Fibroblast of mammary gland (primary cell): ENCODE data around the gene SHROOM2.

Source experiments
- DNase-seq: peaks from one replicate; pipeline ENCODE4 v3.0.0-alpha.2; 2010; ENCODE audit warnings: low read depth
- H3K4me3 ChIP-seq: 2 replicates; pipeline ENCODE4 v1.5.1; 2011; ENCODE audit warnings: low read depth, mild to moderate bottlenecking, low read length, moderate library complexity; ENCODE audit not compliant: control insufficient read depth
- TF ChIP-seq, protein P1 (sequence below): conservative IDR thresholded peaks from 2 replicates; pipeline ENCODE4 v1.5.1; 2011; ENCODE audit warnings: low read depth, low read length, inconsistent platforms; ENCODE audit not compliant: control insufficient read depth, insufficient read depth

Gene SHROOM2

DNA sequence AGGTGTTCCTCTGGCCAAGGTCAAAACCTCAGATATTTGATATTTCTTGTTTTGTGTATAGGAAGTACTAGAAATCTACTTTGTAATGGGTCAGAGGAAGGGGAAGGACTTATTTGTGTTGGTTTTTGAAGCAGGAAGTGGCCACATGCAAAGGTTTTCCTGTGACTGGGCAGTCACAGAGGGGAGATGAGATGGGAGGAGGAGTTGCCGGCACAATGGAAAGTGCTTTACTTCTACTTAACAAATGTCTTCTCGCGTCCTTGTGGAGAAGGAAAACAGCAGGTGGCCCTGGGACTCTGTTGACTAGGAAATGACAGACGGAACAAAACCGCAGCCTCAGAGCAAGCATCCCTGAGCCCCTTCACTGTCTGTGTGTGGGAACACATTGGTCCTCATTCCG, 46.6 kb downstream of the SHROOM2 start:
- H3K4me3 ChIP-seq, result no peak overlapping the region
- DNase-seq, result no peak
- TF ChIP-seq, protein P1, sequence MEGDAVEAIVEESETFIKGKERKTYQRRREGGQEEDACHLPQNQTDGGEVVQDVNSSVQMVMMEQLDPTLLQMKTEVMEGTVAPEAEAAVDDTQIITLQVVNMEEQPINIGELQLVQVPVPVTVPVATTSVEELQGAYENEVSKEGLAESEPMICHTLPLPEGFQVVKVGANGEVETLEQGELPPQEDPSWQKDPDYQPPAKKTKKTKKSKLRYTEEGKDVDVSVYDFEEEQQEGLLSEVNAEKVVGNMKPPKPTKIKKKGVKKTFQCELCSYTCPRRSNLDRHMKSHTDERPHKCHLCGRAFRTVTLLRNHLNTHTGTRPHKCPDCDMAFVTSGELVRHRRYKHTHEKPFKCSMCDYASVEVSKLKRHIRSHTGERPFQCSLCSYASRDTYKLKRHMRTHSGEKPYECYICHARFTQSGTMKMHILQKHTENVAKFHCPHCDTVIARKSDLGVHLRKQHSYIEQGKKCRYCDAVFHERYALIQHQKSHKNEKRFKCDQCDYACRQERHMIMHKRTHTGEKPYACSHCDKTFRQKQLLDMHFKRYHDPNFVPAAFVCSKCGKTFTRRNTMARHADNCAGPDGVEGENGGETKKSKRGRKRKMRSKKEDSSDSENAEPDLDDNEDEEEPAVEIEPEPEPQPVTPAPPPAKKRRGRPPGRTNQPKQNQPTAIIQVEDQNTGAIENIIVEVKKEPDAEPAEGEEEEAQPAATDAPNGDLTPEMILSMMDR, result no peak

DNA sequence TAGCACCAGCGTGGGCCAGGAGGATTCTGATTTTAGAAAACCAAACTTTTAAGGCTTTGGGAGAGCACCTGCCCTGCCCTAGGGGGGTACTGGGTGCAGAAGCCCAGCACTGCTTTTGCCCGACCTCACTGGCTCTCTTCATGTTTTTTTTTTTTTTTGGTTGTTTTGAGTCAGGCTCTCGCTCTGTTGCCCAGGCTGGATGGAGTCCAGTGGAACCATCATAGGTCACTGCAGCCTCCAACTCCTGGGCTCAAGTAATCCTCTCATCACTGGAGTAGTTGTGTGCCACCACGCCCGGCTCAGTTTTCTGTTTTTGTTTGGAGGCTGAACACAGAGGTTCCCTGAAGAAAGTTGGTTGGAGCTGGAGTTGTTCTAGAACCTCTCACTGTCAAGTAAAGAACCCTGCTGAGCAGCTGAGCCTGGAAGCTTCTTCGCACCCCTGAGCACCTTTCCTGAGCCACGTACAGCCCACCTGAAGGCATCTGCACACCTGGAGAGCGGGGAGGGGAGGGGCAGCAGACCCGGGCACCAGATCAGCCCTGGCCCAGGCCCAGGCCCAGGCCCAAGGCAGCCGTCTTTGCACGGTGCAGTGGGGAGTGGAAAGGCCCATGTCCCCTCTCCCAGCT, 49.5 kb downstream of the SHROOM2 start:
- DNase-seq, result peak; percentile 5
- TF ChIP-seq, protein P1, result no peak
- H3K4me3 ChIP-seq, result no peak overlapping the region

DNA sequence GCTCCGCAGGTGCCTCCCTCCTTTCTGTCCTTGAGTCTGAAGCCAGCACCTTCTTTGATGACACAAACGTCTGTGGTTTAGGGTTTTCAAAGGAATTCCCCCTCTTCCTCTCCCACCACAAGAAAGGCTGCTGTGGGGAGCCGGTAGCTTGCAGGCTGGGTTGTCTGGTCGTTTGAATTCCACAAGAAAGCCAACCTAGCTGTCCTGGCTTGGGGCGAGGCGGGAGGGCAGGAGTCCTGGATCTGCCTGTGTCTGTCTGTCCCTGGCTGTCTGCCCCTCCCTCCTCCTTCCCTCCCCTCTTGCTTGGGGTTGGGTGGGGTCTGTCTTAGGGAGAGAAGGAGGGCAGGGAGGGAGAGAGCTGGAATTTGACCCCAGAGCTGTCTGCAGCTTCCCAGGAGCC, 56.3 kb downstream of the SHROOM2 start:
- TF ChIP-seq, protein P1, result no peak
- DNase-seq, result no peak
- H3K4me3 ChIP-seq, result no peak overlapping the region

DNA sequence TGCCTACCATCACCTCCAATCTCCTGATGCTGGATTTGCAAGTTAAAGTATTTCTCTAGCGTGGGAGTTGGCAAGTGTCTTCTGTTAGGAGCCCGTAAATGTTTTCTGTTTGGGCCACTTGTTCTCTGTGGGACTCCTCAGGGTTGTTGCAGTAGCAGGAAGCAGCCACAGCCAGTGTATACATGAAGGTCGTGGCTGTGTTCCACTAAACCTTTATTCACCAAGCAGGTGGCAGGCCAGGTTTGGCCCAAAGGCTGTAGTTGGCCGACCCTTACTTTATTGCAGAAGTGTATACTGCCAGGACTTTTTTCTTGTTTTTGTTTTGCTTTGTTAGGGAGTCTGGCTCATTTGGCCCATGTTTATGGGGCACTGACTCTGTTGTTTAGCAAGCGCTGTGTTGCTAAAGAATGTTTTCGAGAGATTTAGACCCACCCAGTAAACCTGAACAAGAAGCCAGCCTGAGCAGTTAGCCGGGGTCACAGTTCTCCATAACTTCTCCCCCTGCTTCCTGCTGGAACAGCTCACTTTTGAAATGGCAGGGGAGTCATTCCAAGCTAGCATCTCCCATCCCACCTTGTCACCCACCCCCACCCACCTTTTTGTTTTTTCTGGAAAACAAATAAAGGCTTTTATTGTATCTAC, 58.8 kb downstream of the SHROOM2 start:
- H3K4me3 ChIP-seq, result no peak overlapping the region
- DNase-seq, result no peak
- TF ChIP-seq, protein P1, result no peak

DNA sequence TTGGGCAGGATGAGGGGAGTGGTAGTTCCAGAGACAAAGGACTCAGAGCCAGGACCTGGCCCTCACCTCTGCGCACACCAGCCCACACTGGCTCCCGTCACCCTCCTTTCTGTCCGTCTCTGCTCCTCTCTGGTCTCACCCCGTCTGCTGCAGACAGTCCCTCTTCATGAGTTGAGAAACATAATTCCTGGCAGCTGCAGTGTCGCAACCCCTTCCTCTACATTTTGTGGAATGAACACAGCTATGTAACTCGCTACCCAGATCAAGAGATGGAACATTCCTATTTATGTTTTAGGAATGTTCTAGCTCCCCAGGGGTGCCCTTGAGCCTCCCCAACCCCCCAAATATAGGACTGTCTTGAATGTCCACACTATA, 59.3 kb downstream of the SHROOM2 start:
- TF ChIP-seq, protein P1, result no peak
- DNase-seq, result no peak
- no peak overlapping the region for H3K4me3 ChIP-seq

DNA sequence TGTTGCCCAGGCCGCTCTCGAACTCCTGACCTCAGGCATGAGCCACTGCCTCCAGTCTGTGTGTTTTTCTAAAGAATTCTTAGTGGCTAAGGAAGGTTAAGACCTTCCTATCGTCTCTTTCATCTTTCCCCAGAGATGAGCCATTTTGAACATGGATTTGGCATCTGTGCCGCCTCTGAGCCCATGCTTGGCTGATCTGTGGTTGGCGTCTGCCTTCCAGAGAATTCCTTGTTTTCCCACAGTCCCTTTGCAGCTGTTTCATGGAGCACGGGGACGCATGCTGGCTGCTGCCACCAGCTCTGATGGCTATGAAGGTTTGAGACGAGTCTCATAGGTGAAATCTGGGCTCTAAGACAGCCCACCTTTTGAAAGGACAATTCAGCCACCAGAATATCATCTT, 60.4 kb downstream of the SHROOM2 start:
- no peak overlapping the region for H3K4me3 ChIP-seq
- TF ChIP-seq, protein P1, result no peak
- DNase-seq, result no peak
